Activated CD8-positive, alpha-beta memory T cell treated with anti-CD3 and anti-CD28 coated beads for 36 hours (primary cell): Measurements from ENCODE around the gene FAM153A. TPM values are rescaled to one million over a fixed set of nuclear protein-coding genes. Genes with fewer than 3 reads are reported as not detected.
"Not testable (repeated sequence)": the region's sequence is repeated elsewhere in the genome, so short reads cannot be mapped to it uniquely, and the experiment has no call there.

Experiments
- CTCF ChIA-PET: fragments of 350-600 bp; sonication (Branson Sonifier 250); formaldehyde crosslinking; loops from one replicate; lab custom pipeline; 2021; ENCODE audit warnings: antibody characterized with exemption; lab: Charles Lee
- POLR2A ChIA-PET: fragments of 350-600 bp; sonication (Branson Sonifier 250); formaldehyde crosslinking; loops from one replicate; lab custom pipeline; 2021; ENCODE audit warnings: antibody characterized with exemption; lab: Charles Lee
- total RNA-seq, 2 experiments: library from RNA; stranded (reverse); gene quantifications; one replicate each; pipeline ENCODE4 v1.2.3, GENCODE V29; 2021

Gene FAM153A
- total RNA-seq, 2 experiments from 2014 or later: 6.3 to 7.8 TPM

DNA sequence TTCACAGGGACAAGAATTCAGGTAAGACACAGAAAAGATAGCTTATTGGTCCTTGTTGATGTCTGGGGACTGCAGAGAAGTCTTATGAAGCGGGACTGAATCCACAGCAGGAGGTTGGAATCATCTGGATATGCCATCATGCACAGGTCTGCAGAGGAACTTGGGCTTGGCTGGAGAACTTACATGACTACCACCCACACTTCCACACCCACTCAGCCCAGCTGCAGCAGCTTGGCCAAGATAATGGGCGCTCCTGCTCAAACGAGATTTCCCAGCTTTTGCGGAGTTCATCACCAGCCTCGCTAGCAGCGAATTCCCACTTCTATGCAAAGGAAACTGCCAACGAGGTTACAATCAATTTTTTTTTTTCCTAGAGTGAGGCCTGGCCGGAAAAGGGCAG is 21.7 kb downstream of the FAM153A start:
- POLR2A ChIA-PET, CTCF ChIA-PET: not testable (repeated sequence)

DNA sequence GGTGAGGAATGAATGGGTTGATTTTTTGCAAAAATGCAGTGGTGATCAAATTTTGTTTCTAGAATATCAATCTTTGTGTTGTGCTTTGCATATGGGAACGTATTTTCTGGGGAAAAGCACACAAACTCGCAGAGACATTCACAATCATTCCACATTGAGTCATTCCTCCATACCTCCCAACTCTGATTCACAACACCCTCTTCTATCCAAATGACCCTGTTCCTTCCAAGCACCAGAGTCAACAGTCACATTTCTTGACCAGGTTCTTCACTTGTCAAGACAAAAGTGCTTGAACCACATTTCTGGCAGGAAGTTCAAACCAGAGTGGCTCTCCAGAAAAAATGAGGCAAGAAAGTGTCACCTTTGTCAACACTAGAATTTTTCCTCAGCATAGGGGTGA is 35.3 kb downstream of the FAM153A start:
- POLR2A ChIA-PET, CTCF ChIA-PET: not testable (repeated sequence)

DNA sequence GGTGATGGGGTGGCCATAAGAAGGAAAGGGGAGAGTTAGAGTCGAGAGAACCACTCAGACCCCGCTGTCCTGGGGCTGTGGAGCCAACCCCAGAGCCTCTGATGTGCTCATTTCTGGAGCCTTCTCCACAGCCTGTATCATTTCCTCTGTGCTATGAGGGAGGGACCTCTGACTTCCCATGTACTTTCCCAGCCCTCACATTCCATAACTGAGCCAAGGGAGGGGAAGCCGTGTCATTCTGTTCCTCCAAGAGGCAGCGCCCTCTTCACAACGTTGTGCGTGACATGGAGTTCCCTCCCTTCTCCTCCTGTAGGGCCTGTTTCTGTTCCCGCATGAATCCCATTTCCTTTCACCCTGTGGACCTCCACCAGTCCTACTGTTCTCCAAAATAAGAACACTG is 57.8 kb downstream of the FAM153A start:
- CTCF ChIA-PET, POLR2A ChIA-PET: not testable (repeated sequence)

DNA sequence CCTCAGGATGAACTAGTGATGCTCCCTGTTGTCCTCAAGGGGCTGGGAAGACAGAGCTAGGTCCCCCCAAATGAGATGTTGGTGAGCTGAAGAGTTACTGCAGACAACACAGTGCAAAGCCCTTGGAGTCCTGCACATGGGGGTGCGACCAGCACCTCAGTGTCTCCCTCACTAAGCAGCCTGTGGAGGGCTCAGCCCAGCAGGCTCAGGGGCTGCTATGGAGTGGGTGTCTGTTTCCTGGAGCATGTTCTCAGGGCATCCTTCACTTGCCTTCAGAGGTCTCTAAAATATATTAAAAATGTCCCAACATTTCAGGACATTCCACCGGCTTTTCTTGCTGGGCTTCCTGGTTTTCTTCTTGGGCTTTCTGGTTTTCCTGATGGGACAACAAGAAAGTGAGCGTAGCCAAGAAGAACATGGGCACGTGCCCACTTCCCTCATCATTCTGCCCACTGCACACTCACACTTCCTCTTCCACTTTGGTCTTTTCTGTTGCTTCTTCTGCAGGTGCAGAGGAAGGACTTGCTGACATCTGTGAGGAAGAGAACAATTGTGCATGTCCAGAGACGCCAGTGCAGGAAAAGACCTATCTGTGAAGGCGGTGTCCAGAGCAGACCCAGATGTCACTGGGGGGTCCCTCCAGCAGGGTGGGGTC is 58.7 kb downstream of the FAM153A start:
- POLR2A ChIA-PET, CTCF ChIA-PET: not testable (repeated sequence)

DNA sequence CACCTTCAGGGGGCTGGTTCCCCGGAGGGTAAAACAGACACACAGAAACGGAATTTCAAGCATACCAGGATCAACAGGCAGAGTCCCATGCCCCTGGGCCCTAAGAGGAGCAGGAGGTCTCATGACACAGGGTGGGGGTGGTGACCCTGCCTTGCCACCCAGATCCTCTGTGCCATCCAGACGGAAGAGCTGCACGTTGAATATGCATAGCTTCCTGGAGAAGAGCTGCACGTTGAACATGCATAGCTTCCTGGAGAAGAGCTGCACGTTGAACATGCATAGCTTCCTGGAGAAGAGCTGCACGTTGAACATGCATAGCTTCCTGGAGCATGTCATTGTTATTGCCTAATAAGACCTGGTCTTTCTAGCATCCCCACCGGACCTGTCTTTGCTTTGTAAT is 59.9 kb downstream of the FAM153A start:
- POLR2A ChIA-PET, CTCF ChIA-PET: not testable (repeated sequence)

DNA sequence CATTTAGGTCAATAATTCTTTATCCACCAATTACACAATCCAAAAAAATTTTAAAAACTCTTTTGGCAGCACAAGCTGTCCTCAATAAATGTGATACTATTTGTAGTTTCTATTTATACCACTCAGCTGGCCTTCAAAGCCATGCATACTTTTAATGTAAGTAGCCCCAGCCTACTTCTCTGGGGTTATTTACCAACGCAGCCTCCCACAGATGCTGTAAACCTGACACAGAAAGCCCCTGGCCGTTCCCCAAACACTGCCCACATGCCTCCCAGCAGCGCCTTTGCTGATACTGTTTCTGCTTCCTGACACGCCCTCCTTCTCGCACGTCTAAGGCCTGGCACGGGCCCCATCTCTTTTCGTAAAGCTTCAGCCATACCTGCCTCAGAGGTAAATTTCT is 62.7 kb downstream of the FAM153A start:
- POLR2A ChIA-PET, CTCF ChIA-PET: not testable (repeated sequence)

DNA sequence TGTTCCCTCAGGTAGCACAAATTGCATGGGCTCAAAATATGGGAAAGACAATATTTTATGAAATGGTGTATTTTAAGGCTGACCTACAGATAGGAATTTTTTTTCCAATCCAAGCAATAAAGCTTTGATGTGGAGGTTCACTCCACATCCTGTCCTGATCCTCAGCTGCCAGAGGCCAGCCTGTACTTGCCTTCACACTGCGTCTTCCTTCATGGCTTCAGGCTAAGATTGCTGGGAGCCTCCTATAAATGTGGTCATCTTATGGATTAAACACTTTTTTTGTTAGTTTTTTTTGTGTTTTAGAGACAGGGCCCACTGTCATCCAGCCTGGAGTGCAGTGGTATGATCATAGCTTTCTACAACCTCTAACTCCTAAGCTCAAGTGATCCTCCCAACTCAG is 67.3 kb downstream of the FAM153A start:
- POLR2A ChIA-PET, CTCF ChIA-PET: not testable (repeated sequence)

DNA sequence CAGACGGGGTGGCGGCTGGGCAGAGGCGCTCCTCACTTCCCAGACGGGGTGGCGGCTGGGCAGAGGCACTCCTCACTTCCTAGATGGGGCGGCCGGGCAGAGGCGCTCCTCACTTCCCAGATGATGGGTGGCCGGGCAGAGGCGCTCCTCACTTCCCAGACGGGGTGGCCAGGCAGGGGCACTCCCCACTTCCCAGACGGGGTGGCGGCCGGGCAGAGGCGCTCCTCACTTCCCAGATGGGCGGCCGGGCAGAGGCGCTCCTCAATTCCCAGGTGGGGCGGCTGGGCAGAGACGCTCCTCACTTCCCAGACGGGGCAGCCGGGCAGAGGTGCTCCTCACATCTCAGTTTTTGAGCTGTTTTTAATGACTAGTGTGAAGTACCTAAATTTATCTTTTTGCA is 86.6 kb downstream of the FAM153A start:
- CTCF ChIA-PET: not testable (repeated sequence)

DNA sequence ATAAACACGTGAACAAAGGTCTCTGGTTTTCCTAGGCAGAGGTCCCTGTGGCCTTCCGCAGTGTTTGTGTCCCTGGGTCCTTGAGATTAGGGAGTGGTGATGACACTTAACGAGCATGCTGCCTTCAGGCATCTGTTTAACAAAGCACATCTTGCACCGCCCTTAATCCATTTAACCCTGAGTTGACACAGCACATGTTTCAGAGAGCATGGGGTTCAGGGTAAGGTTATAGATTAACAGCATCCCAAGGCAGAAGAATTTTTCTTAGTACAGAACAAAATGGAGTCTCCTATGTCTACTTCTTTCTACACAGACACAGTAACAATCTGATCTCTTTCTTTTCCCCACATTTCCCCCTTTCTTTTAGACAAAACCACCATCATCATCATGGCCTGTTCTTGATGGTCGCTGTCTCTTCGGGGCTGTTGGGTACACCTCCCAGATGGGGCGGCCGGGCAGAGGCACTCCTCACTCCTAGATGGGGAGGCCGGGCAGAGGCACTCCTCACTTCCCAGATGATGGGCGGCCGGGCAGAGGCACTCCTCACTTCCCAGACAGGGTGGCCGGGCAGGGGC is 87.3 kb downstream of the FAM153A start:
- CTCF ChIA-PET, POLR2A ChIA-PET: not testable (repeated sequence)

More for the DNA sequence above, 86.6 kb downstream of the FAM153A start:
- POLR2A ChIA-PET: not testable (repeated sequence)

DNA sequence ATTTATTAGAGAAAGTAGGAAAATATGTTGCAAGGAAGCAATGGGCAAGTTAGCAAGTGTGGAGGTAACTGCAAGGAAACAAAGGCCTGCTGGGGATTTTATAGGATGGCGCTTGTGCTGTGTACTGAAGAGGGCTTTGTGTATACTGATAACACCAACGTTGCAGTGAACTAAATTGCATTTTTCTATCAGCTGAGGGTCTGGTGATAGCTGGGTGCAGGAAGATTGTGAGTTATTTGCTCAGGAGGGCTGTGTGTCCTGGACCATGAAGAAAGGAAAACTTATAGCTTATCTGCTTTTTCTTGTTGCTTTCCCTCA is 88.2 kb downstream of the FAM153A start:
- POLR2A ChIA-PET, CTCF ChIA-PET: not testable (repeated sequence)

DNA sequence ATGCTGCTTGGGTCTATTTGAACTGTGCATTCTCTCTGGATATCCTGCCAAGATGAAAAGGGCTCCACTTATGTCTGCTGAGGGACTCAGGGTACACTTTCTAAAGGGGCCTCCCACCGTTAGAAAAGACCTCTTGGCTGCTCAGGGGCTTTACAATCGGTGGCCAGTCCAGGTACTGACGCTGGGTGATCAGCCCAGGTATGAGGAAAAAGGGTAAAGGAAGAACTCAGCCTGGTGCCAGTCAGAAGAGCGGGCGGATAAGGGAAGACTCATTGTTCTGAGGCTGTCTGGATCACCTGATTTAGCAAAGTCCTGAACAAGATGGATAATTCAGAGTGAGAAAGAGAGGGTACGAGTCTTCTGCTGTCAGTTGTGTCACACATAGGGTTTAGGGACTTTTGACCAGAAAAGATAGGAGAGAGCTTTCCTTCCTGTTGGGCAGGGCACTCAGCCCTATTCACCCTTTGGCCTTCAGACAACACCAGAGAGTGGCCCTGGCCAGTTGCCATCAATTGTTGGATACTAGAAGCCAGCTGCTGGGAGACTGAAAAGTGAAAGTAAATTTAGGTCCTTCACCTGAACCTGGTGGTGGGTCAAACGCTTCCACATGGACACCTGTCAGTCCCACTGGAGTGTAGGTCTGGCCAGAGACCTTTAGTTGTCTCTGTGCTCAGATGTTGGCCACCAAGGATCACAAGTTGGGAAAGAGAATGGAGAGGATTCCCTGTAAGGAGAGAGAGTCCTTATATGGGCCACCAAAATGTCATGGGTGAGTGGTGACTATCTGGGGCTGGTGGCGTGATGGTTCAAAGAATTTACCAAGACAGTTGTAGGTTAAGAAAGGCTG is 88.8 kb downstream of the FAM153A start:
- POLR2A ChIA-PET, CTCF ChIA-PET: not testable (repeated sequence)

DNA sequence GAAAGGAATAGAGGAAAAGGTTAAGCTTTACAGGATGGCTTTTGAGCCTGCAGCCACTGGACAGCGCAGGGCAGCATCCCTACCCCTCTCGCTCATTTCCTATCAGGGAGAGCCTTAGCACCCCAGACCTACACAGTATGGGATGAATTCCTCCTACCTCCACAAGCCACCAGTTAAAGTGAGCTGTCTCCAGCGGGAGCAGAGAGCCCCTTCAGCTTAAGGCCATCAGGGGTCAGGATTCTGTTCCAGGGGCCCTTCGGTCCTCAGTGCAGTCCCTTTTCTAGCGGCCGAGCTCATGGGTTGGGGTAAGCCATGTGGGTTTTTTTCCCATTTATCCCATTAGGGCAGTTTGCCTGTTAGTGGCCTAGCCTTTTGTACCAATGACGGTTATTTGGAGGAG is 89.7 kb downstream of the FAM153A start:
- POLR2A ChIA-PET, CTCF ChIA-PET: not testable (repeated sequence)

DNA sequence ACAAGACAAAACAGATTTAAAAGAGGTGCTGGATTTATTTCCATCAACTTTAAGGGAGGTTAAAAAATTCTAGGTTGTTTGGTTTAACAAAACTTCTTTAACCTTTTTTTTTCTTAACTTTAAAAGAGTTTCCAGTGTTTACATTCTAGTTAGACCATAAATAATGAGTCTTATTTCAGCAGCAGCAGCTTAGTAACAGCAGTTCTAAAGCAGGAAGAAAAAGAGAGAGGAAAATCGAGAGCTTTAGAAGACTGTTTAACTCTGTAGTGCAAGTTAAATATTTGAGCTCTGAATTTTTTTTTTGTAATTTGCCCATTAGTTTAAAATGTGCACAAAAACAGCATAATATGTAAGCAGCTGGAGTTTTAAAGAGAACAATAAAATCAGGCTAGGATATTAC is 90.2 kb downstream of the FAM153A start:
- POLR2A ChIA-PET, CTCF ChIA-PET: not testable (repeated sequence)

DNA sequence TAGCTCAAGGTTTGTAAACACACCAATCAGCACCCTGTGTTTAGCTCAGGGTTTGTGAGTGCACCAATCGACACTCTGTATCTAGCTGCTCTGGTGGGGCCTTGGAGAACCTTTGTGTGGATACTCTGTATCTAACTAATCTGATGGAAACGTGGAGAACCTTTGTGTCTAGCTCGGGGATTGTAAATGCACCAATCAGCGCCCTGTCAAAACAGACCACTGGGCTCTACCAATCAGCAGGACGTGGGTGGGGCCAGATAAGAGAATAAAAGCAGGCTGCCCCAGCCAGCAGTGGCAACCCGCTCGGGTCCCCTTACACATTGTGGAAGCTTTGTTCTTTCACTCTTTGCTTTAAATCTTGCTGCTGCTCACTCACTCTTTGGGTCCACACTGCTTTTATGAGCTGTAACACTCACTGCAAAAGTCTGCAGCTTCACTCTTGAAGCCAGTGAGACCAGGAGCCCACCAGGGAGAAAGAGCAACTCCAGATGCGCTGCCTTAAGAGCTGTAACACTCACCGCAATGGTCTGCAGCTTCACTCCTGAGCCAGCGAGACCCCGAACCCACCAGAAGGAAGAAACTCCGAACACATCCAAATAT is 93.6 kb downstream of the FAM153A start:
- POLR2A ChIA-PET, CTCF ChIA-PET: not testable (repeated sequence)

DNA sequence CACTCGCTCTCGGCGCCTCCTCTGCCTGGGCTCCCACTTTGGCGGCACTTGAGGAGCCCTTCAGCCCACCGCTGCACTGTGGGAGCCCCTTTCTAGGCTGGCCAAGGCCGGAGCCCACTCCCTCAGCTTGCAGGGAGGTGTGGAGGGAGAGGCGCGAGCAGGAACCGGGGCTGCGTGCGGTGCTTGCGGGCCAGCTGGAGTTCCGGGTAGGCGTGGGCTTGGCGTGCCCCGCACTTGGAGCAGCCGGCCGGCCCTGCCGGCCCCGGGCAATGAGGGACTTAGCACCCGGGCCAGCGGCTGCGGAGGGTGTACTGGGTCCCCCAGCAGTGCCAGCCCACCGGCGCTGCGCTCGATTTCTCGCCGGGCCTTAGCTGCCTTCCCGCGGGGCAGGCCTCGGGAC is 94.6 kb downstream of the FAM153A start:
- CTCF ChIA-PET, POLR2A ChIA-PET: not testable (repeated sequence)

DNA sequence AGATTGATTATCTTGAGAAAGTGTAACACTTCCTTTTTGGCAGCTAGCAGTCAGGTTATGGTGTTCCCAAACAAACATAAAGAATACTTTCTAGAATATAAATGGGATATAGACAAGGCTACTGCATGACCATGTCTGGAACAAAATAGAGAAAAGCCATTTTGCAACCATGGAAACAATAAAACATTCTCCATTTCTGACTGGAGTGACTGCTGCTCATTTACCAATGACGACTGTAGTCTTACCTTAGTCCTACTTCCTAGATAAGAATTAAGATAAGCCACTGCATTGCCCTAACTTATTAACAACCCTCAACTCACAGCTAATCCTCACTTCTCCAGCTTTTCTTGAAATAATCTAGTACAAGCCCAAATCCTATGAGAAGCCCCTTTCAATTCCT is 100.8 kb downstream of the FAM153A start:
- CTCF ChIA-PET: interaction anchor here (0.6 kb wide), 1 partner anchor 401 kb away, joined by 4 read pairs; no protein-coding TSS in a partner anchor
- POLR2A ChIA-PET: not testable (repeated sequence)

Other genes with a start within 250 kb of the FAM153A start
- 10 to 100 TPM; 58.7 to 59.3 TPM for gene FAM193B, start 228.3 kb downstream of the FAM153A start, total RNA-seq
- 100 to 1,000 TPM; 136 to 137 TPM for gene TMED9, start 190.7 kb downstream of the FAM153A start, total RNA-seq
- gene B4GALT7, start 182.8 kb downstream of the FAM153A start, total RNA-seq: 10 to 100 TPM; 20.7 to 22.7 TPM
- not detected for gene PROP1, start 213.3 kb upstream of the FAM153A start, total RNA-seq